GM23338 (cell line): ENCODE results near the gene CASKIN2. TPM values are rescaled to one million over a fixed set of nuclear protein-coding genes. Genes with fewer than 3 reads are reported as not detected.
A peak's percentile ranks its signal among the peaks of the same experiment; 100 is the strongest.

Experiments
- ATAC-seq: fragments of 200-7000 bp; cut with Tn5 transposase; 3 replicates; pipeline ENCODE4 v1.9.1; 2020
- DNase-seq: peaks from one replicate; pipeline ENCODE4 v3.0.0-alpha.2; 2015; ENCODE audit warnings: low spot score
- H2AFZ ChIP-seq: fragments of 200-600 bp; sonication (generic); 2 replicates; pipeline ENCODE4 v1.8.0; 2016; ENCODE audit warnings: antibody characterized with exemption, mild to moderate bottlenecking, moderate library complexity
- H3F3A ChIP-seq: fragments of 200-600 bp; sonication (generic); replicated peaks from 2 replicates; pipeline ENCODE4 v1.8.0; 2017; ENCODE audit warnings: antibody characterized with exemption, mixed run types, low read depth
- H3K27ac ChIP-seq: fragments of 200-600 bp; sonication (generic); 2 replicates; pipeline ENCODE4 v1.6.1; 2016; ENCODE audit warnings: low read depth
- H3K27me3 ChIP-seq: fragments of 200-600 bp; sonication (generic); 2 replicates; pipeline ENCODE4 v1.8.0; 2016; ENCODE audit warnings: mild to moderate bottlenecking, mixed run types, moderate library complexity; ENCODE audit not compliant: insufficient read depth
- H3K36me3 ChIP-seq: fragments of 200-600 bp; sonication (generic); 2 replicates; pipeline ENCODE4 v1.8.0; 2016; ENCODE audit warnings: mild to moderate bottlenecking; ENCODE audit not compliant: insufficient read depth
- H3K4me1 ChIP-seq: fragments of 200-600 bp; sonication (generic); 2 replicates; pipeline ENCODE4 v1.8.0; 2016; ENCODE audit warnings: mild to moderate bottlenecking, moderate library complexity; ENCODE audit not compliant: insufficient read depth
- H3K4me2 ChIP-seq: fragments of 200-600 bp; sonication (generic); 2 replicates; pipeline ENCODE4 v1.7.1; 2017; ENCODE audit warnings: mixed run types
- H3K4me3 ChIP-seq: fragments of 200-600 bp; sonication (generic); 2 replicates; pipeline ENCODE4 v1.6.1; 2016; ENCODE audit warnings: mixed run types
- H3K79me2 ChIP-seq: fragments of 200-600 bp; sonication (generic); replicated peaks from 2 replicates; pipeline ENCODE4 v1.8.0; 2017; ENCODE audit warnings: mild to moderate bottlenecking; ENCODE audit not compliant: insufficient read depth
- H3K9me2 ChIP-seq: fragments of 200-600 bp; sonication (generic); 2 replicates; pipeline ENCODE4 v1.8.0; 2017; ENCODE audit not compliant: insufficient read depth
- H4K20me1 ChIP-seq: fragments of 200-600 bp; sonication (generic); replicated peaks from 2 replicates; pipeline ENCODE4 v1.8.0; 2017; ENCODE audit warnings: mild to moderate bottlenecking; ENCODE audit not compliant: insufficient read depth
- H3K27ac Mint-ChIP-seq: 2 replicates; pipeline ENCODE4 v1.8.0; 2020; ENCODE audit warnings: inconsistent platforms, mild to moderate bottlenecking, moderate library complexity, mixed read lengths
- H3K27me3 Mint-ChIP-seq: 3 replicates; pipeline ENCODE4 v1.8.0; 2022; ENCODE audit warnings: low read depth, mild to moderate bottlenecking, moderate library complexity, mixed read lengths, inconsistent platforms; ENCODE audit not compliant: insufficient read depth, poor library complexity
- H3K36me3 Mint-ChIP-seq: 3 replicates; pipeline ENCODE4 v1.8.0; 2021; ENCODE audit warnings: low read depth, mild to moderate bottlenecking, inconsistent platforms, moderate library complexity, mixed read lengths
- H3K4me1 Mint-ChIP-seq: 3 replicates; pipeline ENCODE4 v1.8.0; 2020; ENCODE audit warnings: mild to moderate bottlenecking, inconsistent platforms, mixed read lengths
- H3K4me3 Mint-ChIP-seq: 3 replicates; pipeline ENCODE4 v1.8.0; 2021; ENCODE audit warnings: moderate library complexity, mild to moderate bottlenecking, inconsistent platforms, mixed read lengths
- H3K9me3 Mint-ChIP-seq: 3 replicates; pipeline ENCODE4 v1.8.0; 2020; ENCODE audit warnings: moderate library complexity, mild to moderate bottlenecking, inconsistent platforms, mixed read lengths
- CREB1 ChIP-seq: fragments of 250-450 bp; sonication (Bioruptor Pico); IDR thresholded peaks from 2 replicates; pipeline ENCODE4 v1.5.0; 2020; ENCODE audit warnings: low read depth, mild to moderate bottlenecking, moderate library complexity
- EZH2 ChIP-seq: fragments of 200-600 bp; sonication (generic); IDR thresholded peaks from one replicate; pipeline ENCODE4 v1.8.0; 2017; ENCODE audit warnings: antibody characterized with exemption, mild to moderate bottlenecking, low read depth; ENCODE audit not compliant: unreplicated experiment
- EZH2phosphoT487 ChIP-seq: fragments of 200-600 bp; sonication (generic); IDR thresholded peaks from one replicate; pipeline ENCODE4 v1.8.1; 2018; ENCODE audit warnings: antibody characterized with exemption; ENCODE audit not compliant: unreplicated experiment
- POLR2AphosphoS5 ChIP-seq: IDR thresholded peaks from 2 replicates; pipeline ENCODE4 v1.6.1; 2016; ENCODE audit warnings: antibody characterized with exemption, low read depth
- STAT1 ChIP-seq: IDR thresholded peaks from one replicate; pipeline ENCODE4 v1.6.1; 2016; ENCODE audit warnings: antibody characterized with exemption; ENCODE audit not compliant: unreplicated experiment
- ZNF114 ChIP-seq: fragments of 250-450 bp; sonication (Bioruptor Pico); IDR thresholded peaks from 2 replicates; pipeline ENCODE4 v1.5.0; 2020; ENCODE audit warnings: mild to moderate bottlenecking, moderate library complexity
- polyA plus RNA-seq: library from polyadenylated mRNA; unstranded; fragments of >200 nt; fragmentation: Nextera tagmentation; extraction: Ambion mirVana; gene quantifications from 2 replicates; pipeline ENCODE4 v1.2.1, GENCODE V29; 2016
- total RNA-seq: library from RNA; depleted of rRNA; stranded (reverse); fragments of >200 nt; shearing (Covaris generic); gene quantifications from 2 replicates; pipeline ENCODE4 v1.2.3, GENCODE V29; 2014

CASKIN2 gene
- total and polyA plus RNA-seq, 2 experiments from 2014 or later: 4.9 to 21.5 TPM

DNA sequence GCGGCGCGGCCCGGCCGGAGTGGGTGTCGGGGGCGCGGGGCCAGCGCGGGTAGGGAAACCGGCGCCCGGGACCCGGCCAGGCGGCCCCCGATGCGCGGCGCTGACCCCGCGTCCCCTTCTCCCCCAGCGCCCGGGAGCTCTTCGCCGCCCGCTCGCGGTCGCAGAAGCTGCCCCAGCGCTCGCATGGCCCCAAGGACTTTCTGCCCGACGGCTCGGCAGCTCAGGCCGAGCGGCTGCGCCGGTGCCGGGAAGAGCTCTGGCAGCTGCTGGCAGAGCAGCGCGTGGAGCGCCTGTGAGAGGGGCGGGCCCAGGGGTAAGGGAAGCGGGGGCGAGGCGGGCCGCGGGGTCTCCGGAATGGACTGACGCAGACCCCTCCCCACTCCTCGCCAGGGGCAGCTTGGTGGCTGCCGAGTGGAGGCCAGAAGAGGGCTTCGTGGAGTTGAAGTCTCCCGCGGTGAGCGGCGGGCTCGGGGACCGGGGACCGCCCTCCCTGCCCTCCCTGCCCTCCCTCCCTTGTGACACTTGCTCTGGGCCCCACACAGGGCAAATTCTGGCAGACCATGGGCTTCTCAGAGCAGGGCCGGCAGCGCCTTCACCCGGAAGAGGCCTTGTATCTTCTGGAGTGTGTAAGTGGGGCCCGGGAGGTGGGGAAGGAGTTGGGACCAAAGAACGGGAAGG lies 1.4 kb upstream of the CASKIN2 start:
- TF ChIP-seq STAT1 (no peak), ZNF114 (no peak)
- H3K4me1 Mint-ChIP-seq: peaks cover 27% of the 10 kb centered on the region
- peak; percentile 46 for DNase-seq
- peaks cover 34% of the 10 kb centered on the region for H3K79me2 ChIP-seq
- H3K36me3 Mint-ChIP-seq: peaks cover 37% of the 10 kb centered on the region
- H3K27me3 Mint-ChIP-seq: peaks cover 19% of the 10 kb centered on the region
- H3K9me2 ChIP-seq: no peaks in the 10 kb centered on the region
- H3K27ac ChIP-seq: no peak overlapping the region
- peaks cover 12% of the 10 kb centered on the region for H4K20me1 ChIP-seq
- peak overlapping the region; percentile 97 for H3K4me2 ChIP-seq
- no peaks in the 10 kb centered on the region; the same call in 2 of the 3 replicates for H3K9me3 Mint-ChIP-seq
- no peaks in the 10 kb centered on the region for H3F3A ChIP-seq
- peaks cover 7% of the 10 kb centered on the region; the same call in 1 of the 2 replicates for H3K4me1 ChIP-seq
- no peak overlapping the region for H3K27ac Mint-ChIP-seq
- no peak overlapping the region for H2AFZ ChIP-seq
- H3K36me3 ChIP-seq: peaks cover 18% of the 10 kb centered on the region
- peak overlapping the region; percentile 98 for H3K4me3 ChIP-seq
- peak overlapping the region; percentile 92 for H3K4me3 Mint-ChIP-seq
- H3K27me3 ChIP-seq: no peaks in the 10 kb centered on the region
- peak; percentile 2 for ATAC-seq

DNA sequence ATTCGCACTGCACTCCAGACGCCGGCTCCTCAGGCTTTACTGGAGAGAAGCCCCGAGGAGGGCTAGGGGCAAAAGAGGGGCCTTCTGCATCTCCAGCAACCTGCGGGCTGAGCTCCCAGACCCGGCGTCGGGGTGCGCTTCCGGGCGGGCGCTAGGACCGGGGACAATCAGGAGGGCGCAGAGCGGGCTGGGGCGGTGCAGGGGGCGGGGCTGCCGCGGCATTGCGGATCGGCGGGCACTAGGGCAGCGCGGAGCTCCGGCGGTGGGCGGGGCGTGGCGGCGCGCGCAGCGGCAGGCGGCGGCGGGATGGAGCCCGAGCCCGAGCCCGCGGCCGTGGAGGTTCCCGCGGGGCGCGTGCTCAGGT lies 900 bp upstream of the CASKIN2 start, which contains the start of gene TSEN54:
Gene TSEN54 (plus strand): TSS at position 274 of the 364 bp plus-strand sequence. CDS start 33 bp downstream, at position 307.
- Mint-ChIP-seq H3K27ac (no peak within 1 kb of the TSS), H3K27me3 (peaks cover 19% of the 10 kb centered on the region), H3K36me3 (peaks cover 35% of the 10 kb centered on the region), H3K4me1 (peaks cover 27% of the 10 kb centered on the region), H3K4me3 (peak within 1 kb of the TSS; percentile 92), H3K9me3 (no peaks in the 10 kb centered on the region; the same call in 2 of the 3 replicates)
- ATAC-seq (peak; percentile 71), DNase-seq (peak; percentile 91)
- H3K79me2 ChIP-seq: peaks cover 36% of the 10 kb centered on the region
- peaks cover 12% of the 10 kb centered on the region for H4K20me1 ChIP-seq
- peaks cover 7% of the 10 kb centered on the region; the same call in 1 of the 2 replicates for H3K4me1 ChIP-seq
- TF ChIP-seq EZH2 (no peak), CREB1 (peak; percentile 65), POLR2AphosphoS5 (peak; percentile 31; the same call in 1 of the 2 replicates)
- H3F3A ChIP-seq: no peaks in the 10 kb centered on the region
- H3K4me3 ChIP-seq: peak within 1 kb of the TSS; percentile 98
- peak within 1 kb of the TSS; percentile 100 for H2AFZ ChIP-seq
- no peak within 1 kb of the TSS for H3K27ac ChIP-seq
- no peaks in the 10 kb centered on the region for H3K27me3 ChIP-seq
- H3K4me2 ChIP-seq: peak within 1 kb of the TSS; percentile 100
- H3K36me3 ChIP-seq: peaks cover 18% of the 10 kb centered on the region
- H3K9me2 ChIP-seq: no peaks in the 10 kb centered on the region

DNA sequence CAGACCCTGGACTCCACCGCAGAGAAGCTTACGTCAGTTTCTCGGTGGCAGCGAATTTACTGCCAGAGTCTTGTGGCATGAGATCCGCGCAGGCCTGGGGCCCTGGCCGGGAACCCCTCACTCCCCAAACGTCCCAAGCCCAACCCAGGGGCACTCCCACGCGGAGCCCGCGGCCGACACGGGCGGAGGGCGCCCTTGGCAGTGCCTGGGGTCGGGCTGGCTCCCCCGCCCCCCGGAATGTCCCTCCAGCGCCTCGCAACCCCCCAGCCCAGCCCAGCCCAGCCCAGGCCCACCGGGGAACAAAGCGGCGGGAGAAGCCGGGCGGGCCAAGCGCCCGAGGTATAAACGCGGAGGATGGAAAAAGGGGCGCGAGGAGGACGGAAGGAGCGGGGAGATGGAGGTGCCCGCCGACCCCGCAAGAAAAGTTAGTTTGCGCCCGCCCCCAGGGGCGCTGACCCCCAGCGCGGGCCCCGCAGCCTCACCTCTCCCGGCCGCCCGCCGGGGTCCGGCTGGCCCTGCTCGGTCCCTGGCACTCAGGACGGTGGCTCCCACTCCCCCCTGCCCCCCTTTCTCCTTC lies 330 bp downstream of the CASKIN2 start:
- Histone ChIP-seq H3K4me1 (peaks cover 7% of the 10 kb centered on the region; the same call in 1 of the 2 replicates), H3F3A (no peaks in the 10 kb centered on the region), H2AFZ (peak overlapping the region; percentile 88; the same call in 1 of the 2 replicates), H4K20me1 (peaks cover 12% of the 10 kb centered on the region), H3K36me3 (peaks cover 17% of the 10 kb centered on the region), H3K27ac (peak overlapping the region; percentile 83; the same call in 1 of the 2 replicates), H3K4me3 (peak overlapping the region; percentile 98), H3K79me2 (peaks cover 36% of the 10 kb centered on the region), H3K27me3 (no peaks in the 10 kb centered on the region), H3K4me2 (peak overlapping the region; percentile 100), H3K9me2 (no peaks in the 10 kb centered on the region)
- DNase-seq: peak; percentile 67
- Mint-ChIP-seq H3K36me3 (peaks cover 29% of the 10 kb centered on the region), H3K4me1 (peaks cover 27% of the 10 kb centered on the region), H3K4me3 (peak overlapping the region; percentile 78), H3K27me3 (peaks cover 19% of the 10 kb centered on the region), H3K27ac (no peak overlapping the region), H3K9me3 (no peaks in the 10 kb centered on the region; the same call in 2 of the 3 replicates)
- peak; percentile 15 for ATAC-seq
- TF ChIP-seq EZH2phosphoT487 (no peak), POLR2AphosphoS5 (0 out of 2 replicates have a peak, but pooled peaks have one; percentile 33)
